IMR-90 (cell line): ENCODE results near the gene C10orf90. TPM values are rescaled to one million over a fixed set of nuclear protein-coding genes. Genes with fewer than 3 reads are reported as not detected.

Experiments used
- ATAC-seq: fragments of 200-7000 bp; cut with Tn5 transposase; 2 replicates; pipeline ENCODE4 v1.9.1; 2020; ENCODE audit warnings: low read depth, mild to moderate bottlenecking, moderate library complexity
- BruUV-seq: library from RNA; stranded (reverse); fragments of 400-500 nt; replicated peaks from 2 replicates; lab custom pipeline; 2021; lab: Mats Ljungman, UMichigan
- CTCF ChIA-PET: fragments of 300-600 bp; formaldehyde crosslinking; extraction: SDS; loops from one replicate; lab custom pipeline; 2021; ENCODE audit warnings: antibody characterized with exemption; lab: Yijun Ruan, JAX
- POLR2A ChIA-PET: fragments of 300-600 bp; sonication (Branson Sonifier 250); formaldehyde crosslinking; loops from one replicate; lab custom pipeline; 2022; ENCODE audit warnings: antibody characterized with exemption; ENCODE audit not compliant: unreplicated experiment; lab: Charles Lee
- DNase-seq: peaks from one replicate; pipeline ENCODE4 v3.0.0; 2013
- H2AFZ ChIP-seq: replicated peaks from 2 replicates; pipeline ENCODE3; 2013; ENCODE audit warnings: low read length, mild to moderate bottlenecking; ENCODE audit not compliant: poor library complexity
- H2AK5ac ChIP-seq: 2 replicates; pipeline ENCODE4 v1.6.1; 2013; ENCODE audit warnings: low read depth, low read length, inconsistent platforms
- H2AK9ac ChIP-seq: replicated peaks from 2 replicates; pipeline ENCODE3; 2013; ENCODE audit warnings: mild to moderate bottlenecking, low read depth, low read length, moderate library complexity; ENCODE audit not compliant: poor library complexity
- H2BK120ac ChIP-seq: 2 replicates; pipeline ENCODE4 v1.6.1; 2013; ENCODE audit warnings: low read depth, low read length, inconsistent platforms
- H2BK15ac ChIP-seq: 3 replicates; pipeline ENCODE4 v1.6.1; 2013; ENCODE audit warnings: low read depth, low read length, inconsistent platforms
- H2BK20ac ChIP-seq: 2 replicates; pipeline ENCODE4 v1.6.1; 2013; ENCODE audit warnings: low read depth, mild to moderate bottlenecking, inconsistent platforms, low read length, moderate library complexity
- H2BK5ac ChIP-seq: 2 replicates; pipeline ENCODE4 v1.6.1; 2013; ENCODE audit warnings: mild to moderate bottlenecking, low read depth, low read length, inconsistent platforms; ENCODE audit not compliant: poor library complexity, severe bottlenecking
- H3K14ac ChIP-seq: replicated peaks from 2 replicates; pipeline ENCODE4 v1.6.1; 2013; ENCODE audit warnings: low read depth, low read length, inconsistent platforms
- H3K18ac ChIP-seq: 2 replicates; pipeline ENCODE4 v1.6.1; 2013; ENCODE audit warnings: low read depth, low read length, control low read depth
- H3K23ac ChIP-seq: 2 replicates; pipeline ENCODE4 v1.6.1; 2013; ENCODE audit warnings: low read depth, low read length, inconsistent platforms
- H3K27ac ChIP-seq: 2 replicates; pipeline ENCODE4 v1.5.1; 2013; ENCODE audit warnings: mild to moderate bottlenecking, control low read depth, low read length; ENCODE audit not compliant: insufficient read depth
- H3K27me3 ChIP-seq: 2 replicates; pipeline ENCODE4 v1.6.1; 2013; ENCODE audit warnings: low read length; ENCODE audit not compliant: control insufficient read depth, insufficient read depth
- H3K36me3 ChIP-seq: 2 replicates; pipeline ENCODE4 v1.6.1; 2013; ENCODE audit warnings: low read length, mixed read lengths; ENCODE audit not compliant: control insufficient read depth, insufficient read depth
- H3K4ac ChIP-seq: 2 replicates; pipeline ENCODE4 v1.6.1; 2013; ENCODE audit warnings: low read depth, low read length, inconsistent platforms
- H3K4me1 ChIP-seq: 2 replicates; pipeline ENCODE4 v1.6.1; 2013; ENCODE audit warnings: low read length, mixed read lengths; ENCODE audit not compliant: control insufficient read depth, insufficient read depth
- H3K4me2 ChIP-seq: 2 replicates; pipeline ENCODE4 v1.6.1; 2013; ENCODE audit warnings: low read depth, mild to moderate bottlenecking, control low read depth, low read length, moderate library complexity
- H3K4me3 ChIP-seq: 2 replicates; pipeline ENCODE4 v1.5.1; 2013; ENCODE audit warnings: low read depth, mild to moderate bottlenecking, control low read depth, low read length, moderate library complexity; ENCODE audit not compliant: insufficient read depth
- H3K56ac ChIP-seq: 2 replicates; pipeline ENCODE4 v1.6.1; 2013; ENCODE audit warnings: low read length, inconsistent platforms; ENCODE audit not compliant: insufficient read depth; ENCODE audit errors: extremely low read depth
- H3K79me1 ChIP-seq, 2 experiments: 2 replicates each; pipeline ENCODE4 v1.6.1; 2013; ENCODE audit warnings: low read length in 2 of 2, inconsistent platforms in 1 of 2, low read depth in 1 of 2
- H3K9ac ChIP-seq: 2 replicates; pipeline ENCODE4 v1.6.1; 2013; ENCODE audit warnings: low read depth, low read length, control low read depth
- H3K9me1 ChIP-seq: 2 replicates; pipeline ENCODE4 v1.6.1; 2013; ENCODE audit warnings: low read length, inconsistent platforms; ENCODE audit not compliant: insufficient read depth
- H3K9me3 ChIP-seq: 2 replicates; pipeline ENCODE4 v1.6.1; 2013; ENCODE audit warnings: low read length; ENCODE audit not compliant: control insufficient read depth, insufficient read depth
- H4K20me1 ChIP-seq: 2 replicates; pipeline ENCODE4 v1.6.1; 2013; ENCODE audit warnings: low read length, inconsistent platforms; ENCODE audit not compliant: insufficient read depth
- H4K5ac ChIP-seq: 2 replicates; pipeline ENCODE4 v1.6.1; 2013; ENCODE audit warnings: mild to moderate bottlenecking, low read depth, low read length, control low read depth
- H4K8ac ChIP-seq, 2 experiments: 2 replicates each; pipeline ENCODE4 v1.6.1; 2013; ENCODE audit warnings: low read depth in 2 of 2, low read length in 2 of 2, control low read depth in 1 of 2, inconsistent platforms in 1 of 2
- H4K91ac ChIP-seq: 2 replicates; pipeline ENCODE4 v1.6.1; 2013; ENCODE audit warnings: low read depth, low read length, inconsistent platforms; ENCODE audit not compliant: insufficient read depth
- FOS ChIP-seq: fragments of 150-350 bp; IDR thresholded peaks from 2 replicates; pipeline ENCODE4 v1.6.1; 2016; ENCODE audit warnings: low read depth, low read length
- MXI1 ChIP-seq: IDR thresholded peaks from 2 replicates; pipeline ENCODE4 v1.6.1; 2012; ENCODE audit warnings: low read depth, mild to moderate bottlenecking, low read length, moderate library complexity, borderline replicate concordance
- WGBS, 2 experiments: methylation state at CpG; one replicate each; pipeline versions ENCODE4 v1.1.5 to v1.1.7; 2013; ENCODE audit warnings: missing lambda C conversion rate in 2 of 2; ENCODE audit not compliant: insufficient read length in 1 of 2; ENCODE audit errors: extremely low coverage in 2 of 2; 5-methylcytosine and 5-hydroxymethylcytosine counted together
- dilution Hi-C: fragments of 300-500 bp; cut with HindIII; formaldehyde crosslinking; loops from one replicate; pipeline ENCODE4 v1.14.3; 2018; ENCODE audit warnings: low sequenced_read_pairs; ENCODE audit not compliant: unreplicated experiment
- in situ Hi-C: fragments of 300-500 bp; cut with MboI; formaldehyde crosslinking; loops from 3 replicates; pipeline ENCODE4 v1.14.3; 2019; ENCODE audit warnings: low sequenced_read_pairs, inconsistent platforms, mixed read lengths
- intact Hi-C: fragments of 100-400 bp; cut with micrococcal nuclease; formaldehyde crosslinking; loops from 2 replicates; pipeline ENCODE4 v1.10.0; 2022
- polyA plus RNA-seq, 3 experiments: library from polyadenylated mRNA; depleted of rRNA; stranded (reverse); fragments of >200 nt; gene quantifications; 2 replicates each; pipeline ENCODE4 v1.2.3, GENCODE V29; 2012; ENCODE audit warnings: low replicate concordance in 1 of 3
- total RNA-seq: library from RNA; depleted of rRNA; stranded (reverse); fragments of >200 nt; gene quantifications from 2 replicates; pipeline ENCODE4 v1.2.3, GENCODE V29; 2012

Gene C10orf90
- total and polyA plus RNA-seq, 2 of the 4 experiments (the other 2 are of a cell fraction), result 0.05 to 0.18 TPM

DNA sequence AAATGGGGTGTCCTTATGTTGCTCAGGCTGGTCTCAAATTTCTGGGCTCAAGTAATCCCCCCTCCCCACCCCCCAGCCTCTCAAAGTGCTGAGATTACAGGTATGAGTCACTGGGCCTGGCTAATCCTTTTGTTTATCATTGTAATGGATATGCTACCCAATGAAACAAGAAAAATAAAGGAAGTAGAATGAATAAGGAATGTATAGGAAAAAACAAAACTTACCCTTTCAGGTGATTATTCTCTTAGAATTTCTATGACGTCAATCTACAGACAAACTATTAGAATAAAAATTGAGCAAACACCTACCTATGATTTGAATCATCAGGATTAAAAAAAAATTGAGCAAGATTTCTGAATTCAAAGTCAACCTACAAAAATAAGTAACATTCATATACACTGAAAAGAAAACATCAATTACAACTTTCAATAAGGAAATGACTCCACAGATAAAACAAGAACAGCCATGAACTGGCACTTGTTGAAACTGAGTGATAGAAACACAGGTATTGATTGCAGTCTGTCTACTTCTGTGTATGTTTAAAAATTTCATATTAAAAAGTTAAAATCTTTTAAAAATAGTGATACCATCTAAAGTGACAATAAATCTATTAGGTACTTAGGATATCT, 294.5 kb downstream of the C10orf90 start:
- POLR2A ChIA-PET, result no interaction called here
- no peak overlapping the region for H3K4ac ChIP-seq
- no peak overlapping the region for H2AK9ac ChIP-seq
- no peak overlapping the region for H3K14ac ChIP-seq
- no peak overlapping the region for H2BK120ac ChIP-seq
- H3K9me1 ChIP-seq, result no peaks in the 10 kb centered on the region
- peaks cover 8% of the 10 kb centered on the region for H3K4me1 ChIP-seq
- H3K27ac ChIP-seq, result no peak overlapping the region
- ATAC-seq, result no peak
- no peaks in the 10 kb centered on the region for H3K27me3 ChIP-seq
- no peak for TF ChIP-seq MXI1
- peak; percentile 51; the same call in 1 of the 2 replicates for TF ChIP-seq FOS
- dilution Hi-C loops (no loop called here), intact Hi-C loops (no loop called here), in situ Hi-C loops (no loop called here)
- H3K18ac ChIP-seq, result no peak overlapping the region
- DNase-seq, result peak; percentile 61
- no peak overlapping the region for H4K8ac ChIP-seq
- BruUV-seq, result no TSS peak
- H3K36me3 ChIP-seq, result no peaks in the 10 kb centered on the region
- no peaks in the 10 kb centered on the region; the same call in none of the 2 replicates for H3K9me3 ChIP-seq
- H4K5ac ChIP-seq, result no peak overlapping the region
- no peak overlapping the region for H3K4me2 ChIP-seq
- no peak overlapping the region for H2AFZ ChIP-seq
- no peaks in the 10 kb centered on the region for H3K79me1 ChIP-seq
- no peak overlapping the region for H3K56ac ChIP-seq
- no peak overlapping the region for H3K4me3 ChIP-seq
- no peak overlapping the region for H3K9ac ChIP-seq
- H4K91ac ChIP-seq, result no peak overlapping the region
- no peak overlapping the region for H2AK5ac ChIP-seq
- no peaks in the 10 kb centered on the region for H4K20me1 ChIP-seq
- CTCF ChIA-PET, result interaction anchor here (0.6 kb wide), 1 partner anchor 12 kb away, joined by 4 read pairs; the partner anchor contains the start of gene ADAM12
- H2BK20ac ChIP-seq, result no peak overlapping the region
- H3K23ac ChIP-seq, result no peak overlapping the region
- no peak overlapping the region for H2BK5ac ChIP-seq
- WGBS, 2 experiments, result no CpG with 5 or more reads among the region's 1 CpG
- H2BK15ac ChIP-seq, result no peak overlapping the region
